Measurements from ENCODE around the gene KDM2B. TPM values are rescaled to one million over a fixed set of nuclear protein-coding genes. Genes with fewer than 3 reads are reported as not detected.

Gene KDM2B
- total RNA-seq, 4 donors from 2014 or later = 14.8 to 27.0 (median 16.7) TPM

- TF ChIP-seq CTCF (IDR thresholded peaks at IDR 0.05) = no peak
- ATAC-seq (ENCODE audit: low FRiP score) (no peak), DNase-seq (ENCODE audit: low spot score) (no peak)
Observed at GRCh38 chr12:121570467-121571283, 10.1 kb downstream of the KDM2B start.

GRCh38 chr12:121568971-121569751 is 11.7 kb downstream of the KDM2B start:
- TF ChIP-seq CTCF (IDR thresholded peaks at IDR 0.05) = no peak
- DNase-seq (ENCODE audit: low spot score) (no peak), ATAC-seq (ENCODE audit: low FRiP score) (peak; percentile 73)

- DNase-seq (ENCODE audit: low spot score) (no peak), ATAC-seq (ENCODE audit: low FRiP score) (no peak)
- no peak for TF ChIP-seq CTCF (IDR thresholded peaks at IDR 0.05)
Observed at GRCh38 chr12:121568518-121568917, 12.3 kb downstream of the KDM2B start.

- TF ChIP-seq CTCF (IDR thresholded peaks at IDR 0.05) = no peak
- no peak for DNase-seq (ENCODE audit: low spot score)
- no peak for ATAC-seq (ENCODE audit: low FRiP score)
Observed at GRCh38 chr12:121565076-121565475, 15.7 kb downstream of the KDM2B start.

- DNase-seq (ENCODE audit: low spot score) = no peak
- ATAC-seq (ENCODE audit: low FRiP score) = no peak
- no peak for TF ChIP-seq CTCF (IDR thresholded peaks at IDR 0.05)
Observed at GRCh38 chr12:121562488-121562887, 18.3 kb downstream of the KDM2B start.

- ATAC-seq (ENCODE audit: low FRiP score) (no peak), DNase-seq (ENCODE audit: low spot score) (no peak)
- TF ChIP-seq CTCF (IDR thresholded peaks at IDR 0.05) = no peak
Observed at GRCh38 chr12:121561009-121561395, 19.8 kb downstream of the KDM2B start.

Data from omental fat pad (tissue), 4 donors.